GDM1 (cell line): ENCODE results near the gene SH3BGRL.
"Not testable (repeated sequence)": the region's sequence is repeated elsewhere in the genome, so short reads cannot be mapped to it uniquely, and the experiment has no call there.

Experiments
- DNase-seq: peaks from one replicate; lab custom pipeline; 2025; lab: John Stamatoyannopoulos, UW

Gene SH3BGRL

GRCh38 chrX:81259714-81260395 is 58.0 kb downstream of the SH3BGRL start:
- no peak for DNase-seq

DNA sequence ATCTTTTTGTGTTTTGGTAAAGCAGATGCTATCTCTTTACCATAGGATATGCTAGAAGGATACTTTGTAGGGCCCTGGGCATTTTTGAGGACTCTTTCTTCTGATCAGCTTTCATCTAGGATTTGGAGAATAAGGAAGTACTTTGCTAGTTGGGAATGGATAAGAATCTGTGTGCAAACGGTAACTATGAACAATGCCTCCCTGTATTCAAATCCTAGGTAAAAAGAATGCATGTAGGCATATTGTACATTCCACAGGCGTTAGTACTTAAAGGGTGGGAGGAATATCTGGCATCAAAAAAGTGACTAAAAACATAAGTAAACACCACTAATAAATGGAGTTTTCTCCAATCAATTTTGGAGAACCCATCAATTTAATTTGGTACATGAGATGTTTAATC is 59.7 kb downstream of the SH3BGRL start:
- no peak for DNase-seq

DNA sequence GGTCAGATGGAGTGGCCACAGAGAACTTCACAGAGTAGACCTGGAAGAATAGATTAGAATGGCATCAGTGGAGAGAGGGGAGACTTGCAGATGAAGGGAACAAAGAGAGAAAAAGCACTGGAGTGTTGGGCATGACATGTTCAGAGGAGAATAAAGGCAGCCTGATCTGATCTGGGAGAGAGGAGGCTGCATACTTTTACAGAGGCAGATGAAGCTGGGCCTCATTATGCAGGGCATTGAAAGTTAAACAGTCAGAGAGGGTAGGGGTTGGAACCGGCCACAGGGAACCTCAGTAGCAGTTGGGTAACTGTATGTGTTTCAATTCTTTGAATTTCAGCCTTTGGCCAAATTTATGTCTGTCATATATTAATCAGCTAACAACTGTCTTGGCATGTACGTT is 61.2 kb downstream of the SH3BGRL start:
- DNase-seq = no peak

DNA sequence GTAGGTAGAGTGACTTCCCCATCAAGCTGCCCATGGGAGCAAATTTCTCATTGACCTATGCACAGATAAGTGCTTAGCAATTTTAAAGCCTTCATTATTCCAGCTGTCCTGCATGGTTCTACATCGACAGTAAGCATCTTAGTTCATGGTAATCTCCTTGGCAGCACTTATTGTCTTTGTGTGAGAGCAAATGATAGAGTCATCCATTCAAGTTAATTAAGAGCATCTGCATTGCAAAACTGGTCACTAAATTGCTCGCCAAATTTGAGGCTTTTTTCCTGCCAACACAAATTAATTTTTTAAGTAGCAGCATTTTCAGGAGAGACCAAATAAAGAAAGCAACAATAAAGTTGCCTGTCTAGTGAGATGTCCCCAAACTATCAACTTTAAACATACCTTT is 76.7 kb downstream of the SH3BGRL start:
- no peak for DNase-seq

GRCh38 chrX:81280148-81280547 is 78.2 kb downstream of the SH3BGRL start:
- no peak for DNase-seq

DNA sequence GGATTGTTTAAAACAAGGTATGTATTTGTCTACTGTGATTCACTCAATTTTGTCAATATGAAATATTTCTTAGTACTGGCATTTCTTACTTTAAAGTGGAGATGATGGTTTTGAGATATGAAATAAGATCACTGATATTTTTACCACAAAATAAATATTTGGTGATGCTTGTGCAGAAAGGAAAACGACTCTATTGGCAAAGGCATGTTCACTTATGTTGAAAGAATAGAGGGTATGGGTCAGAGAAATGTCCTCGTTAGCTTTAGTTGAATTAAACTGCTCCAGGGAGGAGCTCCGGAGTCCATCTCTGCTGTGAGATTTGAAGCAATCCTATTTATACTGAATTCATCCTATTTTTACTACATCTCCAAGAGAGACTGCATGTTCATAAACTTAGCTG is 84.2 kb downstream of the SH3BGRL start:
- no peak for DNase-seq

- no peak for DNase-seq
These were observed 84.7 kb downstream of the SH3BGRL start for GRCh38 chrX:81286608-81287007.

GRCh38 chrX:81291996-81292395 is 90.1 kb downstream of the SH3BGRL start:
- no peak for DNase-seq

DNA sequence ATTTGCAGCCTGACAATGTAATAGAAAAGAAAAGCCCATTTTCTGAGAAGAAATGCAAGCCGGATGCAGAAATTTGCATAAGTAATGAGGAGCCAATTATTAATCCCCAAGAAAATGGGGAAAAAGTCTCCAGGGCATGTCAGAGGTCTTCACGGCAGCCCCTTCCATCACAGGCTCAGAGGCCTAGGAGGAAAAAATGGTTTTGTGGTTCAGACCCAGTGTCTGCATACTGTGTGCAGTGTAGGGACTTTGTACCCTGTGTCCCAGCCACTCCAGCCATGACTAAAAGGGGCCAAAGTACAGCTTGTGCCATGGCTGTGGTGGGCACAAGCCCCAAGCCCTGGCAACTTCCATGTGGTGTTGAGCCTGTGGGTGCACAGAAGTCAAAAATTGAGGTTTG is 92.2 kb downstream of the SH3BGRL start:
- no peak for DNase-seq

- DNase-seq = no peak
These were observed 100.0 kb downstream of the SH3BGRL start for GRCh38 chrX:81301877-81302276.

DNA sequence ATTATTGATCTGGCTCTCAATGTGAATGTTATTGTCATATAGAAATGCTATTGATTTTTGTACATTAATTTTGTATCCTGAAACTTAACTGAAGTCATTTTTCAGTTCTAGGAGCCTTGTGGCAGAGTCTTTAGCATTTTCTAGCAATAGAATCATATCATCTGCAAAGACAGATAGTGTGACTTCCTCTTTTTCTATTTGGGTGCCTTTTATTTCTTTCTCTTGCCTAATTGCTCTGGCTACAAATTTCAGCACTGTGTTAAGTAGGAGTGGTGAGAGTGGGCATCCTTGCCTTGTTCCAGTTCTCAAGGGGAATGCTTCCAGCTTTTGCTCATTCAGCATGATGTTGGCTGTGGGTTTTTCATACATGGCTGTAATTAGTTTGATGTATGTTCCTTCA is 102.7 kb downstream of the SH3BGRL start:
- DNase-seq = no peak

GRCh38 chrX:81305240-81305639 is 103.3 kb downstream of the SH3BGRL start:
- no peak for DNase-seq

DNA sequence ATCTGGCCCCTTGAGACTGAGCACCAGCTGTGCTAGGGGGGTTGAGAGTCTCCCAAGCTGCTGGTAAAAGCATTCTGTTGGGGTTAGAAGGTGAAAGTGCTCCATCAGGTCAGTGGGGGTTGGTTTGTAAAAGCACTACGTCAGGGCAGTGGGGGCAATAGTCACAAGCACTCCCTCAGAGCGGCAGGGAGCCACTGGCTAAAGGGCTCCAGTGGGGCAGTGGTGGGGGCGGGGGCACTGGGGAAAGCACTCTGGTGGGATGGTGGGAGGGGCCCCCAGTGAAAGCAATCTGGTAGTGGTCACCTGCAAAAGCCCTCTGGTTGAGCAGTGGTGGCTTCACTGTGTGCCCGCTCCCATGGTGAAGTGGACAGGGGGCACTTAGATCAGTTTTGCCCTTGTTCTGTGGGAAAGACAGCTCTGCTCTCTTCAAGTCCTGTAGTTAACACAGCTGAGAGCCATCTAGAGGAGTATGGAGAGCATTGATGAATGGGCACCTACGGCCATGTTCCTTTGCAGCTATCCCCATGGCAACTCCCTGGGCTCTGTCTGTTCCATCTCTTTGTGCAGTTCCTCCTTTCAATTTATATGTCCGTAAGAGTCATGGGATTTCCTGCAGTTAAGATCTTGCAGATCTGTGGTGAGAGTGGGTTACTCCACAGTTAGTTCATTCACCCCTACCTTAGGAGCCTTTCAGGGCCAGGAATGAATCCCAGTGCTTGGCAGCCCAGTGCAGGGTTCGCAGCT is 106.4 kb downstream of the SH3BGRL start:
- DNase-seq = peak; percentile 5

GRCh38 chrX:81316163-81316562 is 114.3 kb downstream of the SH3BGRL start:
- no peak for DNase-seq

DNA sequence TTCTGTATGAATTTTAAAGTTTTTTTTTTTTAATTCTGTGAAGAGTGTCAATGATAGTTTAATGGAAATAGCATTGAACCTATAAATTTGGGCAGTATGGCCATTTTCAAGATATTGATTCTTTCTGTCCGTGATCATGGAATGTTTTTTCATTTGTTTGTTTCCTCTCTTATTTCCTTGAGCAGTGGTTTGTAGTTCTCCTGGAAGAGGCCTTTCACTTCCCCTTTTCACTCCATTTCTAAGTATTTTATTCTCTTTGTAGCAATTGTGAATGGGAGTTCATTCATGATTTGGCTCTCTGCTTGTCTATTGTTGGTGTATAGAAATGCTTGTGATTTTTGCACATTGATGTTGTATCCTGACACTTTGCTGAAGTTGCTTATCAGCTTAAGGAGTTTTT is 129.8 kb downstream of the SH3BGRL start:
- not testable (repeated sequence) for DNase-seq

GRCh38 chrX:81336455-81337152 is 134.7 kb downstream of the SH3BGRL start:
- no peak for DNase-seq

GRCh38 chrX:81337805-81338204 is 135.9 kb downstream of the SH3BGRL start:
- no peak for DNase-seq

GRCh38 chrX:81338924-81339323 is 137.0 kb downstream of the SH3BGRL start:
- DNase-seq = no peak

GRCh38 chrX:81345296-81345695 is 143.4 kb downstream of the SH3BGRL start:
- not testable (repeated sequence) for DNase-seq
